ENCODE results near the gene ANKRD11. TPM values are rescaled to one million over a fixed set of nuclear protein-coding genes. Genes with fewer than 3 reads are reported as not detected.

ANKRD11 gene
- total and polyA plus RNA-seq, 2 donors (not counting 3 experiments of a cell fraction or from before 2014, with no cell fraction given): 55.8 to 191 TPM

GRCh38 chr16:89241187-89242007 lies 249.0 kb downstream of the ANKRD11 start:
- Histone ChIP-seq H2AFZ (ENCODE audit: low read depth, low read length) (peak overlapping the region; percentile 77), H3K9me3 (replicated peaks; ENCODE audit: control insufficient read depth, insufficient read depth, low read length) (no peaks in the 10 kb centered on the region), H4K20me1 (replicated peaks; ENCODE audit: control insufficient read depth, extremely low read depth, insufficient read depth, low read length) (no peaks in the 10 kb centered on the region), H3K4me2 (ENCODE audit: insufficient read depth, low read length) (peak overlapping the region; percentile 95), H3K36me3 (ENCODE audit: control insufficient read depth in 2 of 2, extremely low read depth in 1 of 2, insufficient read depth in 2 of 2, low read length in 2 of 2) (no peaks in the 10 kb centered on the region), H3K27ac (ENCODE audit: insufficient read depth, low read depth, low read length) (peak overlapping the region; percentile 49), H3K79me2 (ENCODE audit: control insufficient read depth, insufficient read depth, low read length) (no peaks in the 10 kb centered on the region), H3K9me1 (replicated peaks; ENCODE audit: control insufficient read depth, extremely low read depth, insufficient read depth, low read length) (no peaks in the 10 kb centered on the region), H3K9ac (replicated peaks; ENCODE audit: extremely low read depth, insufficient read depth, low read length) (peak overlapping the region; percentile 58), H3K27me3 (ENCODE audit: control insufficient read depth in 2 of 2, insufficient read depth in 2 of 2, low read length in 2 of 2) (no peaks in the 10 kb centered on the region), H3K4me1 (ENCODE audit: control insufficient read depth, extremely low read depth, insufficient read depth, low read length) (peaks cover 5% of the 10 kb centered on the region), H3K4me3 (replicated peaks in 1 of 3; ENCODE audit: insufficient read depth in 1 of 3, low read depth in 1 of 3, low read length in 3 of 3) (peak overlapping the region; percentile 35 to 72 (median 53))
- peak; percentile 55 for FAIRE-seq
- BruUV-seq (replicated peaks): TSS peak; percentile 91
- ChIA-PET POLR2A (no interaction called here), CTCF (interaction anchor here (0.9 to 2.5 kb wide), 3 partner anchors 15 to 26 kb away, joined by 3 to 9 read pairs (median 4); partner anchors contain the start of gene ZNF778)
- TF ChIP-seq MYC (IDR thresholded peaks at IDR 0.05; ENCODE audit: low read depth, low read length): no peak
- no peak for TF ChIP-seq MAX (IDR thresholded peaks at IDR 0.05; ENCODE audit: insufficient read depth, insufficient read length)
- TF ChIP-seq EZH2 (IDR thresholded peaks at IDR 0.05; ENCODE audit: borderline replicate concordance, low read depth, low read length, severe bottlenecking): no peak
- no peak for TF ChIP-seq POLR2A (IDR thresholded peaks at IDR 0.05; ENCODE audit: low read depth, low read length)
- no peak for TF ChIP-seq FOS (IDR thresholded peaks at IDR 0.05; ENCODE audit: borderline replicate concordance, insufficient read depth, low read length)
- TF ChIP-seq JUN (IDR thresholded peaks at IDR 0.05; ENCODE audit: borderline replicate concordance, insufficient read depth, insufficient read length, low read depth): peak; percentile 10
- TF ChIP-seq, protein P1, sequence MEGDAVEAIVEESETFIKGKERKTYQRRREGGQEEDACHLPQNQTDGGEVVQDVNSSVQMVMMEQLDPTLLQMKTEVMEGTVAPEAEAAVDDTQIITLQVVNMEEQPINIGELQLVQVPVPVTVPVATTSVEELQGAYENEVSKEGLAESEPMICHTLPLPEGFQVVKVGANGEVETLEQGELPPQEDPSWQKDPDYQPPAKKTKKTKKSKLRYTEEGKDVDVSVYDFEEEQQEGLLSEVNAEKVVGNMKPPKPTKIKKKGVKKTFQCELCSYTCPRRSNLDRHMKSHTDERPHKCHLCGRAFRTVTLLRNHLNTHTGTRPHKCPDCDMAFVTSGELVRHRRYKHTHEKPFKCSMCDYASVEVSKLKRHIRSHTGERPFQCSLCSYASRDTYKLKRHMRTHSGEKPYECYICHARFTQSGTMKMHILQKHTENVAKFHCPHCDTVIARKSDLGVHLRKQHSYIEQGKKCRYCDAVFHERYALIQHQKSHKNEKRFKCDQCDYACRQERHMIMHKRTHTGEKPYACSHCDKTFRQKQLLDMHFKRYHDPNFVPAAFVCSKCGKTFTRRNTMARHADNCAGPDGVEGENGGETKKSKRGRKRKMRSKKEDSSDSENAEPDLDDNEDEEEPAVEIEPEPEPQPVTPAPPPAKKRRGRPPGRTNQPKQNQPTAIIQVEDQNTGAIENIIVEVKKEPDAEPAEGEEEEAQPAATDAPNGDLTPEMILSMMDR (IDR thresholded peaks at IDR 0.05; ENCODE audit: extremely low read depth in 1 of 2, insufficient read depth in 1 of 2, low read depth in 1 of 2, low read length in 2 of 2): no peak
- peak; percentile 63 for TF ChIP-seq POLR2AphosphoS5 (IDR thresholded peaks at IDR 0.05; ENCODE audit: insufficient read depth, low read depth, low read length)
- TF ChIP-seq GATA2 (IDR thresholded peaks at IDR 0.05; ENCODE audit: insufficient read depth, insufficient read length, low read depth, low read length): no peak
- DNase-seq (ENCODE audit: low read depth, low spot score): peak; percentile 54
- dilution Hi-C loops (cut with MboI; ENCODE audit: extremely low pct_ligation_motif_present, low sequenced_read_pairs): no loop called here
- intact Hi-C loops (cut with micrococcal nuclease): no loop called here
